NCI-H524 (cell line): ENCODE measurements around the gene MTRF1.
"Not testable (repeated sequence)": the region's sequence is repeated elsewhere in the genome, so short reads cannot be mapped to it uniquely, and the experiment has no call there.

Experiments used
- DNase-seq, 2 experiments: peaks; one replicate each; lab custom pipeline; 2025; lab: John Stamatoyannopoulos, UW

The MTRF1 gene

GRCh38 chr13:41222259-41222852, 41.0 kb downstream of the MTRF1 start:
- DNase-seq = peak; percentile 2 to 45

- DNase-seq = no peak
Measured at GRCh38 chr13:41220401-41220800, 43.0 kb downstream of the MTRF1 start.

GRCh38 chr13:41216160-41216559, 47.2 kb downstream of the MTRF1 start:
- DNase-seq = no peak

GRCh38 chr13:41213919-41214318, 49.5 kb downstream of the MTRF1 start:
- no peak for DNase-seq

GRCh38 chr13:41213316-41213715, 50.1 kb downstream of the MTRF1 start:
- no peak for DNase-seq

GRCh38 chr13:41212881-41213280, 50.5 kb downstream of the MTRF1 start:
- DNase-seq = no peak

- DNase-seq = no peak
Measured at GRCh38 chr13:41211062-41211461, 52.3 kb downstream of the MTRF1 start.

GRCh38 chr13:41206467-41206866, 56.9 kb downstream of the MTRF1 start:
- no peak for DNase-seq

GRCh38 chr13:41203810-41204209, 59.6 kb downstream of the MTRF1 start:
- DNase-seq = no peak

GRCh38 chr13:41200126-41200525, 63.2 kb downstream of the MTRF1 start:
- no peak for DNase-seq

- DNase-seq = no peak
Measured at GRCh38 chr13:41199526-41199925, 63.9 kb downstream of the MTRF1 start.

GRCh38 chr13:41199079-41199478, 64.3 kb downstream of the MTRF1 start:
- DNase-seq = no peak

GRCh38 chr13:41196620-41197019, 66.8 kb downstream of the MTRF1 start:
- no peak for DNase-seq

GRCh38 chr13:41196011-41196410, 67.4 kb downstream of the MTRF1 start:
- no peak for DNase-seq

GRCh38 chr13:41193919-41194824, 69.2 kb downstream of the MTRF1 start, which contains the start of gene KBTBD7:
Gene KBTBD7, minus strand, starts transcription at chr13:41194569. Its CDS starts 312 bp downstream, at chr13:41194257.
- DNase-seq = peak; percentile 69 to 87

- no peak for DNase-seq
Measured at GRCh38 chr13:41193469-41193868, 69.9 kb downstream of the MTRF1 start.

- DNase-seq = no peak
Measured at GRCh38 chr13:41188584-41188983, 74.8 kb downstream of the MTRF1 start.

GRCh38 chr13:41186481-41186880, 76.9 kb downstream of the MTRF1 start:
- DNase-seq = no peak

- no peak for DNase-seq
Measured at GRCh38 chr13:41182231-41182630, 81.1 kb downstream of the MTRF1 start.

GRCh38 chr13:41179593-41180250, 83.7 kb downstream of the MTRF1 start:
- no peak for DNase-seq

- no peak for DNase-seq
Measured at GRCh38 chr13:41178040-41178439, 85.3 kb downstream of the MTRF1 start.

GRCh38 chr13:41177616-41178015, 85.8 kb downstream of the MTRF1 start:
- DNase-seq = no peak

GRCh38 chr13:41175576-41175975, 87.8 kb downstream of the MTRF1 start:
- not testable (repeated sequence) for DNase-seq
